Measurements from ENCODE around the gene DICER1. TPM values are rescaled to one million over a fixed set of nuclear protein-coding genes. Genes with fewer than 3 reads are reported as not detected.

DICER1 gene
- total RNA-seq, 1 donor from 2014 or later, result 100 TPM

- no peaks in the 10 kb centered on the region for H3K27me3 Mint-ChIP-seq
- H3K4me1 Mint-ChIP-seq (ENCODE audit: unreplicated experiment), result peaks cover 12% of the 10 kb centered on the region
- H3K36me3 Mint-ChIP-seq, result peaks cover 44% of the 10 kb centered on the region
- H3K4me3 Mint-ChIP-seq, result no peak overlapping the region
- no peaks in the 10 kb centered on the region for H3K9me3 Mint-ChIP-seq
- no peak overlapping the region for H3K27ac Mint-ChIP-seq
- DNase-seq (ENCODE audit: extremely low spot score, unreplicated experiment), result no peak
- TF ChIP-seq, protein P1, sequence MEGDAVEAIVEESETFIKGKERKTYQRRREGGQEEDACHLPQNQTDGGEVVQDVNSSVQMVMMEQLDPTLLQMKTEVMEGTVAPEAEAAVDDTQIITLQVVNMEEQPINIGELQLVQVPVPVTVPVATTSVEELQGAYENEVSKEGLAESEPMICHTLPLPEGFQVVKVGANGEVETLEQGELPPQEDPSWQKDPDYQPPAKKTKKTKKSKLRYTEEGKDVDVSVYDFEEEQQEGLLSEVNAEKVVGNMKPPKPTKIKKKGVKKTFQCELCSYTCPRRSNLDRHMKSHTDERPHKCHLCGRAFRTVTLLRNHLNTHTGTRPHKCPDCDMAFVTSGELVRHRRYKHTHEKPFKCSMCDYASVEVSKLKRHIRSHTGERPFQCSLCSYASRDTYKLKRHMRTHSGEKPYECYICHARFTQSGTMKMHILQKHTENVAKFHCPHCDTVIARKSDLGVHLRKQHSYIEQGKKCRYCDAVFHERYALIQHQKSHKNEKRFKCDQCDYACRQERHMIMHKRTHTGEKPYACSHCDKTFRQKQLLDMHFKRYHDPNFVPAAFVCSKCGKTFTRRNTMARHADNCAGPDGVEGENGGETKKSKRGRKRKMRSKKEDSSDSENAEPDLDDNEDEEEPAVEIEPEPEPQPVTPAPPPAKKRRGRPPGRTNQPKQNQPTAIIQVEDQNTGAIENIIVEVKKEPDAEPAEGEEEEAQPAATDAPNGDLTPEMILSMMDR (conservative IDR thresholded peaks at IDR 0.05), result no peak
Measured at GRCh38 chr14:95092723-95093122, 64.6 kb downstream of the DICER1 start.

DNA sequence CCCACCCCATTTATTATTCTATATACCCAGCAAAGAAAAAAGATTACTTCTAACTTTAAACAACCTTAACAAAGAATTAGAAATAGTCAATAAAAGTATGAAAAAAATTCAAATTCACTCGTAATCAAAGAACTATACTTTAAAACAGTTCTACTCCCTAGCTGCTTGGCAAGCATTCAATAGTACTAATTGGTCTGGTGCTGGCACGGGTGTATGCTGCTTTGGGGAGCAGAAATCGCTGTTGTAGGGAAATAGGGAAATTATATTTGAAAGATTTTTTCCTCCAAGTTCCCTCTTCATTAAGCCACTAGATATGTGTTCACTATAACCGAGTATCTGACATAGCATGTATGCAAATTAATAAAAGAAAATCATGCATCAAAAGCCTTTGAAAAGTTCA, 65.7 kb downstream of the DICER1 start:
- peaks cover 46% of the 10 kb centered on the region for H3K36me3 Mint-ChIP-seq
- no peaks in the 10 kb centered on the region for H3K27me3 Mint-ChIP-seq
- DNase-seq (ENCODE audit: extremely low spot score, unreplicated experiment), result no peak
- TF ChIP-seq, protein P1 (conservative IDR thresholded peaks at IDR 0.05), result no peak
- no peak overlapping the region for H3K4me3 Mint-ChIP-seq
- H3K27ac Mint-ChIP-seq, result no peak overlapping the region
- H3K4me1 Mint-ChIP-seq (ENCODE audit: unreplicated experiment), result peaks cover 12% of the 10 kb centered on the region
- no peaks in the 10 kb centered on the region for H3K9me3 Mint-ChIP-seq

DNA sequence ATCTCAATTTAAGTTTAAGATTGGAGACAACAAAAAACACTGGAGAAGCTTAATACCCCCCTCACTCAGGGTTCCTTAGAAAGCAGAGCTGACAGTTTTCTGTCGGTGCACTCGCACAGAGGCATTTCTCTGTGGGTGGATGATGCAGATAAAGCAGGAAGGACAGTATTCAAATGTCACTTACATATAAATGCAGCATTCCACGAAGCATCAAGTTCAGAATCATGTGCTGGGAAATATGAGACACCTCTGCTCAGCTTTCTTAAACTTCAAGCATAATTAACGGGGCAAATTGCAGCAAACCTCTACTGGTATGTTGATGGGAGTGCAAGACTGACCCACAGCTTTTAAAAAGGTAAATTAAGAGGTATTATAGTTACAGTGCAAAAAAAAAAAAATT, 68.7 kb downstream of the DICER1 start:
- Mint-ChIP-seq H3K36me3 (peaks cover 46% of the 10 kb centered on the region), H3K27me3 (no peaks in the 10 kb centered on the region), H3K4me3 (no peak overlapping the region), H3K27ac (no peak overlapping the region), H3K9me3 (no peaks in the 10 kb centered on the region), H3K4me1 (ENCODE audit: unreplicated experiment) (no peaks in the 10 kb centered on the region)
- no peak for DNase-seq (ENCODE audit: extremely low spot score, unreplicated experiment)
- TF ChIP-seq, protein P1 (conservative IDR thresholded peaks at IDR 0.05), result no peak

GRCh38 chr14:95087619-95088018, 69.7 kb downstream of the DICER1 start:
- peaks cover 44% of the 10 kb centered on the region for H3K36me3 Mint-ChIP-seq
- DNase-seq (ENCODE audit: extremely low spot score, unreplicated experiment), result no peak

GRCh38 chr14:95085321-95085720, 72.0 kb downstream of the DICER1 start:
- Mint-ChIP-seq H3K9me3 (no peaks in the 10 kb centered on the region), H3K4me3 (no peak overlapping the region), H3K27ac (no peak overlapping the region), H3K27me3 (no peaks in the 10 kb centered on the region), H3K4me1 (ENCODE audit: unreplicated experiment) (no peaks in the 10 kb centered on the region), H3K36me3 (peaks cover 36% of the 10 kb centered on the region)
- no peak for DNase-seq (ENCODE audit: extremely low spot score, unreplicated experiment)
- TF ChIP-seq, protein P1 (conservative IDR thresholded peaks at IDR 0.05), result no peak

More at GRCh38 chr14:95087619-95088018, 69.7 kb downstream of the DICER1 start:
- H3K4me1 Mint-ChIP-seq (ENCODE audit: unreplicated experiment), result no peaks in the 10 kb centered on the region
- TF ChIP-seq, protein P1 (conservative IDR thresholded peaks at IDR 0.05), result no peak
- H3K27ac Mint-ChIP-seq, result no peak overlapping the region
- H3K27me3 Mint-ChIP-seq, result no peaks in the 10 kb centered on the region
- no peaks in the 10 kb centered on the region for H3K9me3 Mint-ChIP-seq
- no peak overlapping the region for H3K4me3 Mint-ChIP-seq

GRCh38 chr14:95078867-95079266, 78.5 kb downstream of the DICER1 start:
- no peaks in the 10 kb centered on the region for H3K4me1 Mint-ChIP-seq (ENCODE audit: unreplicated experiment)
- DNase-seq (ENCODE audit: extremely low spot score, unreplicated experiment), result peak; percentile 52
- TF ChIP-seq, protein P1 (conservative IDR thresholded peaks at IDR 0.05), result no peak
- H3K4me3 Mint-ChIP-seq, result no peak overlapping the region
- H3K9me3 Mint-ChIP-seq, result peaks cover 5% of the 10 kb centered on the region
- peaks cover 7% of the 10 kb centered on the region for H3K36me3 Mint-ChIP-seq
- H3K27me3 Mint-ChIP-seq, result peaks cover 4% of the 10 kb centered on the region
- no peak overlapping the region for H3K27ac Mint-ChIP-seq
